ENCODE results near the gene EFHD1.

- TF ChIP-seq FOS (IDR thresholded peaks at IDR 0.05; ENCODE audit: extremely low read depth, insufficient read length) (no peak), ELF1 (tag; IDR thresholded peaks at IDR 0.05) (no peak), CTCF (IDR thresholded peaks at IDR 0.05 in 2 of 3, conservative IDR thresholded peaks at IDR 0.05 in 1 of 3; ENCODE audit: insufficient read depth in 2 of 3, low read depth in 1 of 3, low read length in 3 of 3) (no peak), LARP7 (IDR thresholded peaks at IDR 0.05) (no peak), DPF2 (IDR thresholded peaks at IDR 0.05) (no peak)
- TF ChIP-seq, protein P1, sequence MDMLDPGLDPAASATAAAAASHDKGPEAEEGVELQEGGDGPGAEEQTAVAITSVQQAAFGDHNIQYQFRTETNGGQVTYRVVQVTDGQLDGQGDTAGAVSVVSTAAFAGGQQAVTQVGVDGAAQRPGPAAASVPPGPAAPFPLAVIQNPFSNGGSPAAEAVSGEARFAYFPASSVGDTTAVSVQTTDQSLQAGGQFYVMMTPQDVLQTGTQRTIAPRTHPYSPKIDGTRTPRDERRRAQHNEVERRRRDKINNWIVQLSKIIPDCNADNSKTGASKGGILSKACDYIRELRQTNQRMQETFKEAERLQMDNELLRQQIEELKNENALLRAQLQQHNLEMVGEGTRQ (CRISPR knock-in tag; IDR thresholded peaks at IDR 0.05) = no peak
- TF ChIP-seq, protein P2, sequence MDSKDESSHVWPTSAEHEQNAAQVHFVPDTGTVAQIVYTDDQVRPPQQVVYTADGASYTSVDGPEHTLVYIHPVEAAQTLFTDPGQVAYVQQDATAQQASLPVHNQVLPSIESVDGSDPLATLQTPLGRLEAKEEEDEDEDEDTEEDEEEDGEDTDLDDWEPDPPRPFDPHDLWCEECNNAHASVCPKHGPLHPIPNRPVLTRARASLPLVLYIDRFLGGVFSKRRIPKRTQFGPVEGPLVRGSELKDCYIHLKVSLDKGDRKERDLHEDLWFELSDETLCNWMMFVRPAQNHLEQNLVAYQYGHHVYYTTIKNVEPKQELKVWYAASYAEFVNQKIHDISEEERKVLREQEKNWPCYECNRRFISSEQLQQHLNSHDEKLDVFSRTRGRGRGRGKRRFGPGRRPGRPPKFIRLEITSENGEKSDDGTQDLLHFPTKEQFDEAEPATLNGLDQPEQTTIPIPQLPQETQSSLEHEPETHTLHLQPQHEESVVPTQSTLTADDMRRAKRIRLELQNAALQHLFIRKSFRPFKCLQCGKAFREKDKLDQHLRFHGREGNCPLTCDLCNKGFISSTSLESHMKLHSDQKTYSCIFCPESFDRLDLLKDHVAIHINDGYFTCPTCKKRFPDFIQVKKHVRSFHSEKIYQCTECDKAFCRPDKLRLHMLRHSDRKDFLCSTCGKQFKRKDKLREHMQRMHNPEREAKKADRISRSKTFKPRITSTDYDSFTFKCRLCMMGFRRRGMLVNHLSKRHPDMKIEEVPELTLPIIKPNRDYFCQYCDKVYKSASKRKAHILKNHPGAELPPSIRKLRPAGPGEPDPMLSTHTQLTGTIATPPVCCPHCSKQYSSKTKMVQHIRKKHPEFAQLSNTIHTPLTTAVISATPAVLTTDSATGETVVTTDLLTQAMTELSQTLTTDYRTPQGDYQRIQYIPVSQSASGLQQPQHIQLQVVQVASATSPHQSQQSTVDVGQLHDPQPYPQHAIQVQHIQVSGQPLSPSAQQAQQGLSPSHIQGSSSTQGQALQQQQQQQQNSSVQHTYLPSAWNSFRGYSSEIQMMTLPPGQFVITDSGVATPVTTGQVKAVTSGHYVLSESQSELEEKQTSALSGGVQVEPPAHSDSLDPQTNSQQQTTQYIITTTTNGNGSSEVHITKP (IDR thresholded peaks at IDR 0.05; ENCODE audit: partially characterized antibody) = no peak
Measured at GRCh38 chr2:232622563-232622962, 10.8 kb upstream of the EFHD1 start.

Measured in K562 (cell line).